GM19351 (cell line): ENCODE results near the gene CXCR3.

ENCODE experiments used
- ATAC-seq: cut with Tn5 transposase; IDR thresholded peaks from one replicate; pipeline ENCODE4 v1.9.1; 2021; ENCODE audit warnings: mild to moderate bottlenecking, moderate library complexity; ENCODE audit not compliant: unreplicated experiment

Gene CXCR3

GRCh38 chrX:71637253-71637618, 18.9 kb upstream of the CXCR3 start:
- peak; percentile 33 for ATAC-seq

- peak; percentile 46 for ATAC-seq
Measured at GRCh38 chrX:71636438-71637252, 18.3 kb upstream of the CXCR3 start.

GRCh38 chrX:71634366-71634765, 16.1 kb upstream of the CXCR3 start:
- no peak for ATAC-seq

- no peak for ATAC-seq
Measured at GRCh38 chrX:71632923-71633657, 14.8 kb upstream of the CXCR3 start.

- ATAC-seq = peak; percentile 85
Measured at GRCh38 chrX:71629467-71629866, 11.2 kb upstream of the CXCR3 start.

GRCh38 chrX:71627588-71628404, 9.5 kb upstream of the CXCR3 start:
- no peak for ATAC-seq

- ATAC-seq = no peak
Measured at GRCh38 chrX:71626576-71626975, 8.3 kb upstream of the CXCR3 start.

GRCh38 chrX:71625471-71625870, 7.2 kb upstream of the CXCR3 start:
- ATAC-seq = no peak

- ATAC-seq = no peak
Measured at GRCh38 chrX:71623714-71624113, 5.4 kb upstream of the CXCR3 start.

- peak; percentile 57 for ATAC-seq
Measured at GRCh38 chrX:71622576-71623450, 4.5 kb upstream of the CXCR3 start.

- ATAC-seq = peak; percentile 1
Measured at GRCh38 chrX:71622032-71622575, 3.8 kb upstream of the CXCR3 start.

- ATAC-seq = no peak
Measured at GRCh38 chrX:71621603-71622002, 3.3 kb upstream of the CXCR3 start.

GRCh38 chrX:71619986-71620385, 1.7 kb upstream of the CXCR3 start:
- ATAC-seq = no peak

- ATAC-seq = peak; percentile 15
Measured at GRCh38 chrX:71619193-71619592, 882 bp upstream of the CXCR3 start.

GRCh38 chrX:71618787-71619186, 476 bp upstream of the CXCR3 start:
- no peak for ATAC-seq

- no peak for ATAC-seq
Measured at GRCh38 chrX:71617742-71618141, 569 bp downstream of the CXCR3 start.

GRCh38 chrX:71616672-71617529, 1.4 kb downstream of the CXCR3 start:
- no peak for ATAC-seq

- ATAC-seq = no peak
Measured at GRCh38 chrX:71615954-71616353, 2.4 kb downstream of the CXCR3 start.

GRCh38 chrX:71615056-71615455, 3.3 kb downstream of the CXCR3 start:
- no peak for ATAC-seq
